Activated CD4-positive, alpha-beta T cell treated with anti-CD3 and anti-CD28 coated beads for 1 hour (primary cell): ENCODE data around the gene C4orf50.
"Not testable (repeated sequence)": the region's sequence is repeated elsewhere in the genome, so short reads cannot be mapped to it uniquely, and the experiment has no call there.

Experiments
- DNase-seq: peaks from one replicate; pipeline ENCODE4 v3.0.0-alpha.2; 2020

Gene C4orf50

GRCh38 chr4:5965225-5965624, 53.0 kb downstream of the C4orf50 start:
- DNase-seq = no peak

GRCh38 chr4:5964030-5964429, 54.2 kb downstream of the C4orf50 start:
- DNase-seq = no peak

- no peak for DNase-seq
Measured at GRCh38 chr4:5963611-5964010, 54.6 kb downstream of the C4orf50 start.

- no peak for DNase-seq
Measured at GRCh38 chr4:5962416-5962815, 55.8 kb downstream of the C4orf50 start.

- no peak for DNase-seq
Measured at GRCh38 chr4:5960252-5960880, 57.9 kb downstream of the C4orf50 start.

- DNase-seq = no peak
Measured at GRCh38 chr4:5959211-5959982, 58.8 kb downstream of the C4orf50 start.

GRCh38 chr4:5958199-5958735, 60.0 kb downstream of the C4orf50 start:
- DNase-seq = no peak

GRCh38 chr4:5957076-5957475, 61.2 kb downstream of the C4orf50 start:
- DNase-seq = no peak

GRCh38 chr4:5956285-5957021, 61.8 kb downstream of the C4orf50 start:
- no peak for DNase-seq

- DNase-seq = no peak
Measured at GRCh38 chr4:5955856-5956255, 62.4 kb downstream of the C4orf50 start.

- DNase-seq = no peak
Measured at GRCh38 chr4:5955201-5955821, 62.9 kb downstream of the C4orf50 start.

GRCh38 chr4:5954056-5954760, 64.0 kb downstream of the C4orf50 start:
- no peak for DNase-seq

GRCh38 chr4:5952975-5953951, 65.0 kb downstream of the C4orf50 start:
- no peak for DNase-seq

GRCh38 chr4:5952286-5952974, 65.8 kb downstream of the C4orf50 start:
- DNase-seq = no peak

- DNase-seq = not testable (repeated sequence)
Measured at GRCh38 chr4:5946653-5947052, 71.6 kb downstream of the C4orf50 start.

GRCh38 chr4:5945936-5946335, 72.3 kb downstream of the C4orf50 start:
- no peak for DNase-seq

GRCh38 chr4:5945171-5945570, 73.1 kb downstream of the C4orf50 start:
- DNase-seq = no peak

- no peak for DNase-seq
Measured at GRCh38 chr4:5943561-5943960, 74.7 kb downstream of the C4orf50 start.

- no peak for DNase-seq
Measured at GRCh38 chr4:5942947-5943346, 75.3 kb downstream of the C4orf50 start.

- no peak for DNase-seq
Measured at GRCh38 chr4:5941601-5942000, 76.6 kb downstream of the C4orf50 start.
